CD14-positive monocyte (primary cell): ENCODE results near the gene VAMP5. TPM values are rescaled to one million over a fixed set of nuclear protein-coding genes. Genes with fewer than 3 reads are reported as not detected.

ENCODE experiments used
- DNase-seq, 3 donors: peaks; one replicate each; pipeline ENCODE4 v3.0.0-alpha.2; 2011 to 2022
- H2AFZ ChIP-seq: 2 replicates; pipeline ENCODE4 v1.6.0; 2012; ENCODE audit warnings: mild to moderate bottlenecking, low read depth, low read length, inconsistent platforms; ENCODE audit not compliant: insufficient read depth, poor library complexity, severe bottlenecking
- H3K27ac ChIP-seq, 2 donors: 1 replicate in 1 of 2; 2 replicates in 1 of 2; pipeline ENCODE4 v1.5.1; 2012 to 2013; ENCODE audit warnings: low read length in 2 of 2, control low read depth in 1 of 2, inconsistent platforms in 1 of 2, low read depth in 1 of 2, mild to moderate bottlenecking in 1 of 2
- H3K27me3 ChIP-seq, 2 donors: one replicate each; pipeline versions ENCODE4 v1.6.0 to v1.6.1; 2011 to 2013; ENCODE audit warnings: low read length in 2 of 2; ENCODE audit not compliant: control insufficient read depth in 2 of 2, insufficient read depth in 2 of 2
- H3K36me3 ChIP-seq, 2 donors: replicated peaks in 1 of 2; 1 replicate in 1 of 2; 2 replicates in 1 of 2; pipeline versions ENCODE4 v1.5.1 to v1.6.1; 2012 to 2013; ENCODE audit warnings: low read length in 2 of 2, control low read depth in 1 of 2, inconsistent platforms in 1 of 2, mild to moderate bottlenecking in 1 of 2; ENCODE audit not compliant: insufficient read depth in 2 of 2, control insufficient read depth in 1 of 2
- H3K4me1 ChIP-seq, 2 donors: 1 replicate in 1 of 2; 2 replicates in 1 of 2; pipeline versions ENCODE4 v1.5.1 to v1.6.1; 2012 to 2013; ENCODE audit warnings: low read length in 2 of 2, control low read depth in 1 of 2, inconsistent platforms in 1 of 2, mild to moderate bottlenecking in 1 of 2, moderate library complexity in 1 of 2; ENCODE audit not compliant: insufficient read depth in 2 of 2, control insufficient read depth in 1 of 2
- H3K4me2 ChIP-seq: replicated peaks from 2 replicates; pipeline ENCODE3; 2012; ENCODE audit warnings: low read length, moderate library complexity, mild to moderate bottlenecking; ENCODE audit not compliant: poor library complexity, severe bottlenecking; ENCODE audit errors: extremely low read depth
- H3K4me3 ChIP-seq, 3 experiments: fragments of 200-600 bp in 1 of 3; sonication (generic) in 1 of 3; replicated peaks in 1 of 3; 1 replicate in 2 of 3; 2 replicates in 1 of 3; pipeline ENCODE4 v1.5.1; 2011 to 2013; ENCODE audit warnings: low read length in 3 of 3, mild to moderate bottlenecking in 3 of 3, control low read depth in 2 of 3, low read depth in 2 of 3, inconsistent platforms in 1 of 3, moderate library complexity in 1 of 3
- H3K79me2 ChIP-seq: 2 replicates; pipeline ENCODE4 v1.6.0; 2012; ENCODE audit warnings: mild to moderate bottlenecking, control low read depth, inconsistent platforms, low read length, moderate library complexity; ENCODE audit not compliant: insufficient read depth
- H3K9ac ChIP-seq: 2 replicates; pipeline ENCODE4 v1.6.0; 2017; ENCODE audit warnings: low read length, mild to moderate bottlenecking; ENCODE audit not compliant: insufficient read depth, poor library complexity, severe bottlenecking
- H3K9me3 ChIP-seq, 2 donors: replicated peaks in 1 of 2; 1 replicate in 1 of 2; 2 replicates in 1 of 2; pipeline versions ENCODE4 v1.5.1 to v1.6.1; 2012 to 2013; ENCODE audit warnings: low read length in 2 of 2, control low read depth in 1 of 2; ENCODE audit not compliant: control insufficient read depth in 1 of 2, insufficient read depth in 1 of 2
- H4K20me1 ChIP-seq: 2 replicates; pipeline ENCODE4 v1.6.0; 2012; ENCODE audit warnings: mild to moderate bottlenecking, low read length, control low read depth, moderate library complexity; ENCODE audit not compliant: insufficient read depth
- H3K27ac Mint-ChIP-seq, 7 donors: one replicate each; pipeline ENCODE4 v1.8.0; 2020; ENCODE audit warnings: mild to moderate bottlenecking in 7 of 7, mixed read lengths in 7 of 7, moderate library complexity in 6 of 7, inconsistent platforms in 2 of 7
- H3K27me3 Mint-ChIP-seq, 3 donors: one replicate each; pipeline ENCODE4 v1.8.0; 2021 to 2022; ENCODE audit warnings: low read depth in 3 of 3, mild to moderate bottlenecking in 3 of 3, mixed read lengths in 3 of 3, moderate library complexity in 3 of 3, inconsistent platforms in 1 of 3
- H3K36me3 Mint-ChIP-seq, 2 donors: one replicate each; pipeline ENCODE4 v1.8.0; 2020; ENCODE audit warnings: mixed read lengths in 2 of 2, inconsistent platforms in 1 of 2, mild to moderate bottlenecking in 1 of 2
- H3K4me1 Mint-ChIP-seq: one replicate; pipeline ENCODE4 v1.8.0; 2020; ENCODE audit warnings: mild to moderate bottlenecking, mixed read lengths
- H3K4me3 Mint-ChIP-seq, 2 donors: one replicate each; pipeline ENCODE4 v1.8.0; 2020; ENCODE audit warnings: mild to moderate bottlenecking in 2 of 2, mixed read lengths in 2 of 2, moderate library complexity in 1 of 2
- H3K9me3 Mint-ChIP-seq, 7 donors: one replicate each; pipeline ENCODE4 v1.8.0; 2020 to 2022; ENCODE audit warnings: mixed read lengths in 7 of 7, mild to moderate bottlenecking in 6 of 7, moderate library complexity in 6 of 7, inconsistent platforms in 2 of 7
- CTCF ChIP-seq: fragments of 200-600 bp; IDR thresholded peaks from one replicate; pipeline ENCODE4 v1.8.0; 2022; ENCODE audit warnings: antibody characterized with exemption, mild to moderate bottlenecking
- WGBS: methylation state at CpG from one replicate; pipeline ENCODE4 v1.1.5; 2013; ENCODE audit warnings: missing lambda C conversion rate; ENCODE audit not compliant: insufficient coverage; 5-methylcytosine and 5-hydroxymethylcytosine counted together
- intact Hi-C, 2 donors: fragments of 100-400 bp; cut with micrococcal nuclease; formaldehyde crosslinking; loops; one replicate each; pipeline versions ENCODE4 v1.15.0 to v1.15.1; 2023
- polyA plus RNA-seq, 3 donors: library from polyadenylated mRNA; depleted of rRNA in 1 of 3; unstranded in 2 of 3; stranded (reverse) in 1 of 3; fragments of 300-500 nt in 2 of 3; fragments of >200 nt in 1 of 3; fragmentation: Illumina TruSeq in 2 of 3; gene quantifications; 1 replicate in 2 of 3; 2 replicates in 1 of 3; pipeline ENCODE4 v1.2.3, GENCODE V29; 2012 to 2021

VAMP5 gene
- polyA plus RNA-seq, 3 donors, result 154 to 251 (median 171) TPM

GRCh38 chr2:85551698-85552678 is 32.2 kb upstream of the VAMP5 start:
- Histone ChIP-seq H3K4me3 (no peak overlapping the region), H3K4me2 (no peak overlapping the region)

More at GRCh38 chr2:85551698-85552678, 32.2 kb upstream of the VAMP5 start:
- Histone ChIP-seq H3K27me3 (no peaks in the 10 kb centered on the region), H3K9ac (no peak overlapping the region), H4K20me1 (peaks cover 2% of the 10 kb centered on the region), H3K27ac (peak overlapping the region in 1 of 2 donors; percentile 61), H3K36me3 (peaks cover 49 to 82% of the 10 kb centered on the region in 2 donors), H2AFZ (no peak overlapping the region), H3K4me1 (peaks cover 19 to 27% of the 10 kb centered on the region in 2 donors), H3K79me2 (peaks cover 10% of the 10 kb centered on the region), H3K9me3 (no peaks in the 10 kb centered on the region)
- 58% methylated on average over 3 of the region's 9 CpGs for WGBS
- DNase-seq, result peak; percentile 71 to 83 (median 79)
- Mint-ChIP-seq H3K27ac (peak overlapping the region; percentile 3 to 80 (median 67)), H3K9me3 (no peaks in the 10 kb centered on the region), H3K4me1 (peaks cover 28% of the 10 kb centered on the region), H3K27me3 (peaks cover 0 to 2% (median 0%) of the 10 kb centered on the region in 3 donors), H3K36me3 (peaks cover 62 to 82% of the 10 kb centered on the region in 2 donors), H3K4me3 (no peak overlapping the region)
- intact Hi-C loops, result loop anchor here (1.0 to 5.0 kb wide), 4 partner anchors 131 to 161 kb away; no protein-coding TSS in a partner anchor
- TF ChIP-seq CTCF, result peak; percentile 89
